HEK293 (cell line): ENCODE data around the gene VDAC1.

ENCODE experiments used
- CTCF ChIA-PET: fragments of 350-600 bp; formaldehyde crosslinking; extraction: SDS; loops from one replicate; lab custom pipeline; 2021; ENCODE audit warnings: antibody characterized with exemption; lab: Yijun Ruan, JAX
- POLR2A ChIA-PET: fragments of 300-600 bp; formaldehyde crosslinking; extraction: SDS; loops from one replicate; lab custom pipeline; 2020; ENCODE audit warnings: antibody characterized with exemption, inconsistent platforms; lab: Yijun Ruan, JAX
- H3K27ac ChIP-seq: fragments of 200-500 bp; sonication (Bioruptor generic); 2 replicates; pipeline ENCODE4 v1.5.1; 2014; ENCODE audit warnings: low read depth, low read length, control low read depth, inconsistent platforms; ENCODE audit errors: extremely low read depth
- H3K36me3 ChIP-seq, 2 experiments: fragments of 200-500 bp in 1 of 2; sonication (Bioruptor generic) in 1 of 2; 1 replicate in 1 of 2; 2 replicates in 1 of 2; pipeline ENCODE4 v1.5.1; 2014 to 2017; ENCODE audit warnings: inconsistent platforms in 2 of 2, low read length in 2 of 2; ENCODE audit not compliant: control insufficient read depth in 2 of 2, insufficient read depth in 1 of 2
- H3K4me1 ChIP-seq: fragments of 200-500 bp; sonication (Bioruptor generic); 2 replicates; pipeline ENCODE4 v1.5.1; 2014; ENCODE audit warnings: mild to moderate bottlenecking, low read length, inconsistent platforms; ENCODE audit not compliant: control insufficient read depth, insufficient read depth
- H3K4me3 ChIP-seq: 2 replicates; pipeline ENCODE4 v1.5.1; 2011; ENCODE audit warnings: low read depth, mild to moderate bottlenecking, control low read depth, low read length, moderate library complexity
- H3K9me3 ChIP-seq: fragments of 200-500 bp; sonication (Bioruptor generic); 2 replicates; pipeline ENCODE4 v1.5.1; 2014; ENCODE audit warnings: low read depth, low read length, inconsistent platforms; ENCODE audit not compliant: control insufficient read depth, insufficient read depth
- FEZF1 ChIP-seq: fragments of 450-650 bp; formaldehyde crosslinking; IDR thresholded peaks from 2 replicates; pipeline ENCODE4 v1.5.1; 2016; ENCODE audit warnings: missing biosample characterization, missing genetic modification characterization
- GLIS1 ChIP-seq: fragments of 450-650 bp; formaldehyde crosslinking; IDR thresholded peaks from 2 replicates; pipeline ENCODE4 v1.5.1; 2016; ENCODE audit warnings: missing biosample characterization, missing genetic modification characterization
- OSR2 ChIP-seq: fragments of 450-650 bp; formaldehyde crosslinking; IDR thresholded peaks from 2 replicates; pipeline ENCODE4 v1.5.1; 2016; ENCODE audit warnings: missing biosample characterization, missing genetic modification characterization
- SETDB1 ChIP-seq: IDR thresholded peaks from one replicate; pipeline ENCODE4 v1.6.1; 2017; ENCODE audit warnings: mild to moderate bottlenecking, low read length, moderate library complexity, mixed read lengths; ENCODE audit not compliant: insufficient read length
- YY2 ChIP-seq: fragments of 450-650 bp; formaldehyde crosslinking; IDR thresholded peaks from 2 replicates; pipeline ENCODE4 v1.5.1; 2016; ENCODE audit warnings: missing biosample characterization, missing genetic modification characterization
- ZBTB1 ChIP-seq: fragments of 450-650 bp; formaldehyde crosslinking; IDR thresholded peaks from 2 replicates; pipeline ENCODE4 v1.5.1; 2016; ENCODE audit warnings: missing biosample characterization, missing genetic modification characterization
- ZBTB21 ChIP-seq: fragments of 450-650 bp; formaldehyde crosslinking; IDR thresholded peaks from 2 replicates; pipeline ENCODE4 v1.5.1; 2017; ENCODE audit warnings: missing biosample characterization, missing genetic modification characterization
- ZIC2 ChIP-seq: fragments of 450-650 bp; formaldehyde crosslinking; IDR thresholded peaks from 2 replicates; pipeline ENCODE4 v1.5.1; 2016; ENCODE audit warnings: missing biosample characterization, missing genetic modification characterization
- ZNF112 ChIP-seq: fragments of 450-650 bp; formaldehyde crosslinking; IDR thresholded peaks from 2 replicates; pipeline ENCODE4 v1.5.0; 2017; ENCODE audit warnings: missing biosample characterization, missing genetic modification characterization
- ZNF132 ChIP-seq: fragments of 450-650 bp; formaldehyde crosslinking; IDR thresholded peaks from 2 replicates; pipeline ENCODE4 v1.5.1; 2017; ENCODE audit warnings: missing biosample characterization, missing genetic modification characterization, borderline replicate concordance
- ZNF16 ChIP-seq: fragments of 450-650 bp; formaldehyde crosslinking; IDR thresholded peaks from 2 replicates; pipeline ENCODE4 v1.5.1; 2016; ENCODE audit warnings: low read depth, missing biosample characterization, missing genetic modification characterization
- ZNF26 ChIP-seq: fragments of 450-650 bp; formaldehyde crosslinking; IDR thresholded peaks from 2 replicates; pipeline ENCODE4 v1.5.1; 2016; ENCODE audit warnings: missing biosample characterization, missing genetic modification characterization
- ZNF302 ChIP-seq: fragments of 450-650 bp; formaldehyde crosslinking; IDR thresholded peaks from 2 replicates; pipeline ENCODE4 v1.5.1; 2016; ENCODE audit warnings: missing biosample characterization, missing genetic modification characterization, low read depth
- ZNF335 ChIP-seq: fragments of 450-650 bp; formaldehyde crosslinking; conservative IDR thresholded peaks from 2 replicates; pipeline ENCODE4 v1.5.1; 2016; ENCODE audit warnings: missing biosample characterization, missing genetic modification characterization
- ZNF366 ChIP-seq: fragments of 450-650 bp; formaldehyde crosslinking; conservative IDR thresholded peaks from 2 replicates; pipeline ENCODE4 v1.5.1; 2016; ENCODE audit warnings: missing biosample characterization, missing genetic modification characterization
- ZNF426 ChIP-seq: fragments of 450-650 bp; formaldehyde crosslinking; IDR thresholded peaks from 2 replicates; pipeline ENCODE4 v1.5.1; 2017; ENCODE audit warnings: missing biosample characterization, missing genetic modification characterization, mild to moderate bottlenecking, inconsistent platforms, moderate library complexity
- ZNF433 ChIP-seq: fragments of 450-650 bp; formaldehyde crosslinking; IDR thresholded peaks from 2 replicates; pipeline ENCODE4 v1.5.1; 2016; ENCODE audit warnings: missing biosample characterization, missing genetic modification characterization, low read depth
- ZNF549 ChIP-seq: fragments of 450-650 bp; IDR thresholded peaks from 2 replicates; pipeline ENCODE4 v1.5.1; 2018; ENCODE audit warnings: missing biosample characterization, missing genetic modification characterization, mild to moderate bottlenecking, inconsistent platforms, moderate library complexity
- ZNF596 ChIP-seq: fragments of 450-650 bp; IDR thresholded peaks from 2 replicates; pipeline ENCODE4 v1.5.0; 2018; ENCODE audit warnings: missing biosample characterization, mild to moderate bottlenecking, missing genetic modification characterization, moderate library complexity
- ZNF639 ChIP-seq: fragments of 450-650 bp; formaldehyde crosslinking; IDR thresholded peaks from 2 replicates; pipeline ENCODE4 v1.5.1; 2016; ENCODE audit warnings: missing biosample characterization, missing genetic modification characterization
- ZNF654 ChIP-seq: fragments of 450-650 bp; formaldehyde crosslinking; IDR thresholded peaks from 2 replicates; pipeline ENCODE4 v1.5.1; 2016; ENCODE audit warnings: low read depth, missing biosample characterization, missing genetic modification characterization
- ZSCAN16 ChIP-seq: fragments of 450-650 bp; formaldehyde crosslinking; IDR thresholded peaks from 2 replicates; pipeline ENCODE4 v1.5.1; 2016; ENCODE audit warnings: missing biosample characterization, missing genetic modification characterization

VDAC1 gene

GRCh38 chr5:134041570-134042411 lies 37.0 kb upstream of the VDAC1 start:
- POLR2A ChIA-PET = no interaction called here
- Histone ChIP-seq H3K36me3 (no peaks in the 10 kb centered on the region), H3K4me1 (no peaks in the 10 kb centered on the region), H3K27ac (no peak overlapping the region), H3K9me3 (no peaks in the 10 kb centered on the region), H3K4me3 (no peak overlapping the region)
- TF ChIP-seq ZNF596 (tag by site-specific recombination) = no peak
- TF ChIP-seq ZBTB21 = no peak
- TF ChIP-seq GLIS1 (tag by site-specific recombination) = peak; percentile 68
- TF ChIP-seq ZIC2 (tag by site-specific recombination) = peak; percentile 93
- TF ChIP-seq OSR2 (tag by site-specific recombination) = no peak
- CTCF ChIA-PET = interaction anchor here (0.6 to 4.7 kb wide), 9 partner anchors 10 to 276 kb away, joined by 3 to 196 read pairs (median 14); partner anchors contain the start of gene TCF7

GRCh38 chr5:134038138-134038537 lies 33.4 kb upstream of the VDAC1 start:
- Histone ChIP-seq H3K4me1 (no peaks in the 10 kb centered on the region), H3K9me3 (no peaks in the 10 kb centered on the region), H3K4me3 (no peak overlapping the region), H3K36me3 (no peaks in the 10 kb centered on the region), H3K27ac (no peak overlapping the region)
- TF ChIP-seq ZNF16 (tag by site-specific recombination) = no peak
- no peak for TF ChIP-seq ZNF132 (tag by site-specific recombination)
- no peak for TF ChIP-seq ZNF26 (tag by site-specific recombination)
- TF ChIP-seq ZNF654 (tag by site-specific recombination) = no peak
- no peak for TF ChIP-seq SETDB1
- no peak for TF ChIP-seq ZNF433
- no peak for TF ChIP-seq ZBTB1
- TF ChIP-seq YY2 = no peak
- no peak for TF ChIP-seq ZSCAN16 (tag by site-specific recombination)
- TF ChIP-seq ZNF426 = no peak
- TF ChIP-seq ZNF335 = peak; percentile 73
- no peak for TF ChIP-seq ZNF366 (tag by site-specific recombination)
- TF ChIP-seq ZNF112 (tag by site-specific recombination) = no peak
- TF ChIP-seq ZNF549 (tag by site-specific recombination) = no peak
- peak; percentile 55 for TF ChIP-seq FEZF1 (tag by site-specific recombination)
- TF ChIP-seq ZIC2 (tag by site-specific recombination) = peak; percentile 75
- CTCF ChIA-PET = interaction anchor here (0.8 to 4.5 kb wide), 3 partner anchors 11 to 42 kb away, joined by 3 to 53 read pairs (median 4); no protein-coding TSS in a partner anchor
- POLR2A ChIA-PET = no interaction called here

- Histone ChIP-seq H3K4me3 (no peak overlapping the region), H3K27ac (no peak overlapping the region), H3K4me1 (no peaks in the 10 kb centered on the region), H3K36me3 (no peaks in the 10 kb centered on the region)
- ChIA-PET POLR2A (no interaction called here), CTCF (interaction anchor here (0.7 to 4.5 kb wide), 2 partner anchors 10 to 119 kb away, joined by 3 to 53 read pairs; no protein-coding TSS in a partner anchor)
- TF ChIP-seq ZNF639 (tag by site-specific recombination) (no peak), ZNF302 (no peak)
- TF ChIP-seq, all 188 proteins: peak for 0
- H3K9me3 ChIP-seq = no peaks in the 10 kb centered on the region
These were observed 32.4 kb upstream of the VDAC1 start for GRCh38 chr5:134037160-134037559.
